Mesothelial cell of epicardium (in vitro differentiated cells): ENCODE results near the gene ARPC4. TPM values are rescaled to one million over a fixed set of nuclear protein-coding genes. Genes with fewer than 3 reads are reported as not detected.
"Not testable (repeated sequence)": the region's sequence is repeated elsewhere in the genome, so short reads cannot be mapped to it uniquely, and the experiment has no call there.

ENCODE experiments used
- DNase-seq, 2 experiments: peaks; one replicate each; pipeline ENCODE4 v3.0.0; 2021; ENCODE audit warnings: low spot score in 2 of 2; ENCODE audit not compliant: unreplicated experiment in 2 of 2
- H3K27ac Mint-ChIP-seq: 2 replicates; pipeline ENCODE4 v1.8.0; 2021; ENCODE audit warnings: mixed read lengths
- H3K27me3 Mint-ChIP-seq: 2 replicates; pipeline ENCODE4 v1.8.0; 2021; ENCODE audit warnings: low read depth, mixed read lengths
- H3K36me3 Mint-ChIP-seq: 2 replicates; pipeline ENCODE4 v1.8.0; 2021; ENCODE audit warnings: mixed read lengths
- H3K4me1 Mint-ChIP-seq: 2 replicates; pipeline ENCODE4 v1.8.0; 2021; ENCODE audit warnings: mixed read lengths
- H3K4me3 Mint-ChIP-seq: 2 replicates; pipeline ENCODE4 v1.8.0; 2021; ENCODE audit warnings: mild to moderate bottlenecking, moderate library complexity, mixed read lengths
- H3K9me3 Mint-ChIP-seq: 2 replicates; pipeline ENCODE4 v1.8.0; 2021; ENCODE audit warnings: mixed read lengths
- total RNA-seq: library from RNA; stranded (reverse); gene quantifications from 3 replicates; pipeline ENCODE4 v1.2.1, GENCODE V29; 2021
- TF ChIP-seq, protein P1 (sequence below): fragments of 200-600 bp; sonication (generic); IDR thresholded peaks from one replicate; pipeline ENCODE4 v1.5.0; 2021; ENCODE audit warnings: antibody characterized with exemption; ENCODE audit not compliant: unreplicated experiment

ARPC4 gene
- total RNA-seq, 1 donor from 2014 or later = 138 TPM

DNA sequence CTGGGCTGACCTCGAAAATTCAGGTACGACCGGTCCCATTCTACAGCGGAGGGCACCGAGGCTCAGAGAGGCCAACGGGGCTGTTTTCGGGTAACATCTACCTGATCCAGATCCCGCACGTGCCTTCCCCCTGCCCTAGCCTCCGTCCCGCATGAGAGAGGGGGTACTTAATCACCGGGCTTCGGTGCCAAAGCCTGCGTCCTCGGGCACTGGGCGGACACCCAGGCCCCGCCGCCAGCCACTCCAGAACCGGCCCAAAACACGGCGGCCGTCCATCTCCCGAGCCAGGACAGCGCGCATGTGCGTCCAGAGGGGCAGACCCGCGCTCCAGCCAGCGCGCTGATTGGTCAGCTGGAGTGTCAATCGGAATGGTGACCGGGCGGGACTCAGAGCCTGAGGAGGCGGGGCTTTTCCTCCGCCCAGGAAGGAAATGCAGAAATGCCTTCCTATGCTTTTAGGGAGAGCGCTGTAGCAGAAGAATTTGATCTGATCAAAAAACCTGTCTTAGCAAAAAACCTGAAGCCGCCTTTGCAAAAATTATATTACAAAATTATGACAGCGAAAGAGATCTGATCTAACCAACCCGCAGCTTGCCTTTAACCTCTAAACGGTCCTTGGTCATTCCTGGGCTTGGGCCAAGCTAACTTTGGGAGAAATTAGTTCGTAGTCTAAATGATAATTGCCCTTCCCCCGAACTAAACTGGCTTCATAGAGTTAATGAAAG, 51.0 kb downstream of the ARPC4 start, which contains the start of gene RPUSD3:
TSS of gene RPUSD3 (minus strand) at position 294 of the 724 bp plus-strand sequence. CDS start at position 276, 18 bp downstream.
- peaks cover 23% of the 10 kb centered on the region for H3K4me1 Mint-ChIP-seq
- H3K27me3 Mint-ChIP-seq = no peaks in the 10 kb centered on the region
- TF ChIP-seq, protein P1, sequence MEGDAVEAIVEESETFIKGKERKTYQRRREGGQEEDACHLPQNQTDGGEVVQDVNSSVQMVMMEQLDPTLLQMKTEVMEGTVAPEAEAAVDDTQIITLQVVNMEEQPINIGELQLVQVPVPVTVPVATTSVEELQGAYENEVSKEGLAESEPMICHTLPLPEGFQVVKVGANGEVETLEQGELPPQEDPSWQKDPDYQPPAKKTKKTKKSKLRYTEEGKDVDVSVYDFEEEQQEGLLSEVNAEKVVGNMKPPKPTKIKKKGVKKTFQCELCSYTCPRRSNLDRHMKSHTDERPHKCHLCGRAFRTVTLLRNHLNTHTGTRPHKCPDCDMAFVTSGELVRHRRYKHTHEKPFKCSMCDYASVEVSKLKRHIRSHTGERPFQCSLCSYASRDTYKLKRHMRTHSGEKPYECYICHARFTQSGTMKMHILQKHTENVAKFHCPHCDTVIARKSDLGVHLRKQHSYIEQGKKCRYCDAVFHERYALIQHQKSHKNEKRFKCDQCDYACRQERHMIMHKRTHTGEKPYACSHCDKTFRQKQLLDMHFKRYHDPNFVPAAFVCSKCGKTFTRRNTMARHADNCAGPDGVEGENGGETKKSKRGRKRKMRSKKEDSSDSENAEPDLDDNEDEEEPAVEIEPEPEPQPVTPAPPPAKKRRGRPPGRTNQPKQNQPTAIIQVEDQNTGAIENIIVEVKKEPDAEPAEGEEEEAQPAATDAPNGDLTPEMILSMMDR = no peak
- no peaks in the 10 kb centered on the region for H3K9me3 Mint-ChIP-seq
- H3K36me3 Mint-ChIP-seq = peaks cover 16% of the 10 kb centered on the region
- peak within 1 kb of the TSS; percentile 91 for H3K27ac Mint-ChIP-seq
- H3K4me3 Mint-ChIP-seq = peak within 1 kb of the TSS; percentile 100
- peak; percentile 96 to 99 for DNase-seq

DNA sequence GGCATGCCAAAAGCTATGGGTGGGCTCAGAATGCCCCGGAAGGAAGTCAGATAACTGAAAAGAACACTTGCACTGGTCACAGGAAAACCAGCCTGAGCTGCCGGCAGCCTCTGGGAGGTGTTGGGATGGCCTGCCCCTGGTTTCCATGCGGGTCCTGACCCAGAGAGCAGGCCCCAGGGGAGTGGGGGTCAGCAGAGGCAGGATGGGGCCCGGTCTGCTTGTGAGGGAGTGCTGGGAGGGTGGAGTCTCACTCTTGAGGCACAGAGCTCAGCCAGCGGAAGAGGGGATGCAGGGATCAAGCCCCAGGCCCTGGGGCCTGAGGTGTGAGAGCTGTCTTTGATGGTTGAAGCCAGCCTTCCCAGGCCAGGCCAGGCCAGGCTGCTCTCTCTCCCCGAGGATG, 53.3 kb downstream of the ARPC4 start:
- no peak overlapping the region for H3K4me3 Mint-ChIP-seq
- no peaks in the 10 kb centered on the region for H3K9me3 Mint-ChIP-seq
- peaks cover 10% of the 10 kb centered on the region for H3K36me3 Mint-ChIP-seq
- H3K4me1 Mint-ChIP-seq = peaks cover 23% of the 10 kb centered on the region
- no peak for DNase-seq
- no peak overlapping the region for H3K27ac Mint-ChIP-seq
- H3K27me3 Mint-ChIP-seq = no peaks in the 10 kb centered on the region
- TF ChIP-seq, protein P1 = no peak

DNA sequence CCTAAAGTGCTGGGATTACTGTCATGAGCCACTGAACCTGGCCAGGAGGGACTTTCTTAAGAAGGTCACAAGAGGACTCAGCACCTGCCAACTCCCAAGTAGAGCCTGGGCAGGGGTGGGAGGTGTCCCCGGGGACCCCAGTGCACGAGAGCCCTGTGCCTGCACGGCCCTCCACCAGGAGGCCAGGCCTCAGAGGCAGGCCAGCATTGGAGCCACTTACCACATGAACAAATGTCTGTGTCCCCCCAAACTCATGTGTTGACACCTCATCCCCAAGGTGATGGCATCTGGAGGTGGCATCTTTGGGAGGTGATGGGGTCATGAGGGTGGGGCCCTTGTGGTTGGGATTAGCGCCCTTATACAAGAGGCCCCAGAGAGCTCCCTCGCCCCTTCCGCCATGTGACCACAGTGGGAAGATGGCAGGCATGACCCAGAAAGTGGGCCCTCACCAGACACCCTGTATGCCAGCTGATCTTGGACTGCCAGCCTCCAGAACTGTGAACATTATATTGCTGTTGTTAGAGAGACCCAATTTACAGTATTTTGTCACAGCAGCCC, 54.1 kb downstream of the ARPC4 start:
- Mint-ChIP-seq H3K36me3 (peaks cover 5% of the 10 kb centered on the region), H3K27ac (no peak overlapping the region), H3K9me3 (no peaks in the 10 kb centered on the region), H3K4me3 (no peak overlapping the region), H3K27me3 (peaks cover 5% of the 10 kb centered on the region), H3K4me1 (peaks cover 25% of the 10 kb centered on the region)
- DNase-seq = no peak
- TF ChIP-seq, protein P1 = no peak

DNA sequence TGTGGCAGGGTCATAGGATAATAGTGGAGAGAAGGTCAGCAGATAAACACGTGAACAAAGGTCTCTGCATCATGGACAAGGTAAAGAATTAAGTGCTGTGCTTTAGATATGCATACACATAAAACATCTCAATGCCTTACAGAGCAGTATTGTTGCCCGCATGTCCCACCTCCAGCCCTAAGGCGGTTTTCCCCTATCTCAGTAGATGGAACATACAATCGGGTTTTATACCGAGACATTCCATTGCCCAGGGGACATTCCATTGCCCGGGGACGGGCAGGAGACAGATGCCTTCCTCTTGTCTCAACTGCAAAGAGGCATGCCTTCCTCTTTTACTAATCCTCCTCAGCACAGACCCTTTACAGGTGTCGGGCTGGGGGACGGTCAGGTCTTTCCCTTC, 55.0 kb downstream of the ARPC4 start:
- H3K27me3 Mint-ChIP-seq, H3K4me3 Mint-ChIP-seq, DNase-seq, H3K9me3 Mint-ChIP-seq, H3K36me3 Mint-ChIP-seq: not testable (repeated sequence)
- peak overlapping the region; percentile 68 for H3K27ac Mint-ChIP-seq
- H3K4me1 Mint-ChIP-seq = peaks cover 24% of the 10 kb centered on the region

DNA sequence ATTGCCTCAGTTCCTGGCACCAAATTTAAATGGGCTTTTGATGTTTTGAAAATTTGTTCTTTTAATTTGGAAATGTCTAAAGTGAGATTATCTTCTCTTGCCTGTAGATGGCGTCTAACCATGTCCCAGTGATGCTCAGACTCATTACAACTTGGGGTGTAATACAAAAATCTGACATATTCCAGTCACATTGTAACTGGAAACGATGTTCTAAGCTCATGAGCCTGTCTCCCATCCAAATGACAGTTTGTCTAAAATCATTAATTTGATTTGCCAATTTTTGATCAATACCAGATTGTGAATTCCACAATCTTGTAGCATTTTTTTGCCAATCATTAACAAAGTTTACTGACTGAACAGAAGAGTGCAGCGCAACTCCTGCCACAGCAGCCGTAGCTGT, 56.0 kb downstream of the ARPC4 start:
- TF ChIP-seq, protein P1 = peak; percentile 35
- not testable (repeated sequence) for DNase-seq, H3K4me3 Mint-ChIP-seq, H3K36me3 Mint-ChIP-seq, H3K9me3 Mint-ChIP-seq
- peak overlapping the region; percentile 68 for H3K27ac Mint-ChIP-seq
- H3K27me3 Mint-ChIP-seq = peaks cover 14% of the 10 kb centered on the region
- peaks cover 25% of the 10 kb centered on the region for H3K4me1 Mint-ChIP-seq

DNA sequence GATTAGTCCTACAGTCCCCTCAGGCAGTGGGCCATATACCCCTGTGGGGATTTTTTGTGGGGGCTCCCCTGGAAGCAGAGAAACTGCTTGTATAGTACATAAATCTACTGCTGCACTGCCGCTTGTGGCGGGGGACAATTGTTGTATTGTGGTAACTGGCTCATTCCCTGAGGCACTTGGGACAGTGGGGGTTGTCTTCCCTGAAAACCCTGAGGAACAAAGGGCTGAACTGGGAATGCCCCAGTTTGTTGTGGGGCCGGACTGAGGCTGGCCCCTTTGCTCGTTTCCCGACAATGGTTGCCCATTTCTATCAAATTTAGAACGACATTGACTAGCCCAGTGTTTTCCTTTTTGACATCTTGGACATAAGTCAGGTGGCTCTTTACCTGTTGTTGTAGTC, 58.5 kb downstream of the ARPC4 start:
- Mint-ChIP-seq H3K4me1 (peaks cover 28% of the 10 kb centered on the region), H3K27me3 (peaks cover 14% of the 10 kb centered on the region)
- H3K27ac Mint-ChIP-seq, H3K36me3 Mint-ChIP-seq, H3K9me3 Mint-ChIP-seq, DNase-seq, H3K4me3 Mint-ChIP-seq: not testable (repeated sequence)

DNA sequence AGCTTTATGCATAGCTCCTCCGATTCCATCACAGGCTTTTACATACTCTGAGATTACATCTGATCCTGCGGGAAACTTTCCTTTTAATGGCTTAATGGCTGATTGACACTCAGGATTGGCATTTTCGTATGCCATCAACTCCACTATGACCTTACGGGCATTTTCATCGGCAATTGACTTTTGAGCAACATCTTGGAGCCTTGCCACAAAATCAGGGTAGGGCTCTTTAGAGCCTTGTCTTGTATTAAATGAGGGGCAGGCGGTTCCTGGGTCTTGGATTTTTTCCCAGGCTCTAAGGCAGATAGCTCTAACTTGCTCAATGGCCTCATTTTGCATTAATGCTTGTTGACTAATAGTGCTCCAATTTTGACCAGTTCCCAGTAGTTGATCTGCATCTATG, 59.0 kb downstream of the ARPC4 start:
- H3K27me3 Mint-ChIP-seq = peaks cover 14% of the 10 kb centered on the region
- H3K36me3 Mint-ChIP-seq, H3K27ac Mint-ChIP-seq, H3K4me3 Mint-ChIP-seq, DNase-seq, H3K9me3 Mint-ChIP-seq: not testable (repeated sequence)
- peaks cover 28% of the 10 kb centered on the region for H3K4me1 Mint-ChIP-seq
